Upper lobe of left lung (tissue), 4 donors: ENCODE measurements around the gene MEMO1.

Source experiments
- CTCF ChIP-seq, 6 experiments: fragments of 450-650 bp in 4 of 6; fragments of 200-600 bp in 2 of 6; sonication (generic) in 2 of 6; IDR thresholded peaks; one replicate each; pipeline ENCODE4 v1.5.1; 2016 to 2019; ENCODE audit warnings: antibody characterized with exemption in 6 of 6
- EP300 ChIP-seq, 4 donors: sonication (generic); formaldehyde crosslinking; IDR thresholded peaks; one replicate each; pipeline ENCODE4 v1.5.1; 2017; ENCODE audit warnings: antibody characterized with exemption in 4 of 4, control low read depth in 2 of 4
- POLR2A ChIP-seq, 4 donors: fragments of 450-650 bp; IDR thresholded peaks; one replicate each; pipeline ENCODE4 v1.5.1; 2016 to 2017; ENCODE audit warnings: antibody characterized with exemption in 4 of 4, mild to moderate bottlenecking in 2 of 4
- POLR2AphosphoS5 ChIP-seq, 2 donors: sonication (generic); formaldehyde crosslinking; IDR thresholded peaks; one replicate each; pipeline ENCODE4 v1.5.1; 2017; ENCODE audit warnings: antibody characterized with exemption in 2 of 2

DNA sequence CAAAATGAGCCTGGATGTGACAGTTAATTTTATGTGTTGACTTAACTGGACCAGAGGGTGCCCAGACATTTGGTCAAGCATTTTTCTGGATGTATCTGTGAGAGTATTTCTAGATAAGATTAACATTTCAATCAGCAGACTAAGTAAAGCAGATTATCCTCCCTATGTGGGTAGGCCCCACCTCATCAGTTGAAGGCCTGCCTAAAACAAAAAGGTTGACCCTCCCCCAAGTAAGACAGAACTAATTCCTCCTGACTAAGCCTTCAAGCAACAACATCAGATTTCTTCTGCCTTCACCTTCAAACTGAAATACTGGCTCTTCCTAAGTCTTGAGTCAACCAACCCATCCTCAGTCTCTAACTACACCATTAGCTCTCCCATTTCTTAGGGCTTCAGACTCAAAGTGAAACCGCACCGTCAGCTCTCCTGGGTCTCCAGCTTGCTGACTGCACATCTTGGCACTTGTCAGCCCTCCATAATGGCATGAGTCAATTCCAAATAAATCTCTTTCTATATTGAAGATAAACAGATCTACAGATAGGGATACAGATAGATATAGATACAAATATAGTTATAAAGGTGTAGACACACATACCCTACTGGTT lies 47.9 kb downstream of the MEMO1 start:
- no peak for TF ChIP-seq POLR2AphosphoS5 (IDR thresholded peaks at IDR 0.05)
- TF ChIP-seq POLR2A (IDR thresholded peaks at IDR 0.05), result no peak
- no peak for TF ChIP-seq CTCF (IDR thresholded peaks at IDR 0.05)
- TF ChIP-seq EP300 (IDR thresholded peaks at IDR 0.05), result no peak
